GM12878 (cell line): Measurements from ENCODE around the gene N4BP2. TPM values are rescaled to one million over a fixed set of nuclear protein-coding genes. Genes with fewer than 3 reads are reported as not detected.

Experiments
- ATAC-seq: fragments of 200-7000 bp; cut with Tn5 transposase; 3 replicates; pipeline ENCODE4 v1.9.1; 2020; ENCODE audit warnings: mild to moderate bottlenecking, moderate library complexity
- BruUV-seq: library from RNA; stranded (reverse); fragments of 400-500 nt; replicated peaks from 2 replicates; lab custom pipeline; 2021; lab: Mats Ljungman, UMichigan
- CTCF ChIA-PET: fragments of 300-600 bp; sonication (Branson Sonifier 250); formaldehyde crosslinking; extraction: SDS; loops from one replicate; lab custom pipeline; 2021; ENCODE audit warnings: inconsistent platforms; lab: Yijun Ruan, JAX
- POLR2A ChIA-PET: fragments of 350-600 bp; formaldehyde crosslinking; extraction: SDS; loops from one replicate; lab custom pipeline; 2021; ENCODE audit warnings: inconsistent platforms; lab: Charles Lee
- RAD21 ChIA-PET: fragments of 300-600 bp; sonication (Branson Sonifier 250); formaldehyde crosslinking; loops from one replicate; lab custom pipeline; 2023; ENCODE audit warnings: antibody characterized with exemption; ENCODE audit not compliant: unreplicated experiment; lab: Charles Lee
- SMC1A ChIA-PET: fragments of 300-600 bp; sonication (Branson Sonifier 250); formaldehyde crosslinking; loops from one replicate; lab custom pipeline; 2023; ENCODE audit not compliant: unreplicated experiment, uncharacterized antibody; lab: Charles Lee
- DNase-seq: peaks from one replicate; pipeline ENCODE4 v3.0.0-alpha.2; 2011; ENCODE audit warnings: low read depth, low spot score
- FAIRE-seq: peaks from 3 replicates; lab custom pipeline; 2011; peaks lifted over from hg19 to GRCh38; lab: Jason Lieb, UNC
- H2AFZ ChIP-seq: 2 replicates; pipeline ENCODE4 v1.6.0; 2011; ENCODE audit warnings: low read depth, low read length, control low read depth; ENCODE audit not compliant: control insufficient read depth
- H3K27ac ChIP-seq: 2 replicates; pipeline ENCODE4 v1.5.1; 2011; ENCODE audit warnings: control low read depth; ENCODE audit not compliant: control insufficient read depth, insufficient read depth
- H3K27me3 ChIP-seq, 2 experiments: replicated peaks in 1 of 2; 2 replicates each; pipeline versions ENCODE4 v1.6.0 to v1.6.1; 2011; ENCODE audit warnings: low read length in 1 of 2; ENCODE audit not compliant: control insufficient read depth in 2 of 2, insufficient read depth in 2 of 2
- H3K36me3 ChIP-seq, 2 experiments: 2 replicates each; pipeline ENCODE4 v1.5.1; 2011; ENCODE audit warnings: low read length in 1 of 2; ENCODE audit not compliant: control insufficient read depth in 2 of 2, insufficient read depth in 2 of 2
- H3K4me1 ChIP-seq: 2 replicates; pipeline ENCODE4 v1.6.1; 2011; ENCODE audit warnings: mild to moderate bottlenecking, low read length, moderate library complexity, mixed read lengths; ENCODE audit not compliant: control insufficient read depth, insufficient read depth
- H3K4me2 ChIP-seq: 2 replicates; pipeline ENCODE4 v1.6.0; 2011; ENCODE audit warnings: control low read depth; ENCODE audit not compliant: control insufficient read depth, insufficient read depth
- H3K4me3 ChIP-seq: fragments of 200-600 bp; sonication (generic); 2 replicates; pipeline ENCODE4 v1.5.1; 2016
- H3K79me2 ChIP-seq: 2 replicates; pipeline ENCODE4 v1.6.0; 2011; ENCODE audit warnings: low read length; ENCODE audit not compliant: control insufficient read depth, insufficient read depth
- H3K9ac ChIP-seq: 2 replicates; pipeline ENCODE4 v1.8.0; 2011; ENCODE audit warnings: low read length, control low read depth, mixed read lengths; ENCODE audit not compliant: control insufficient read depth, insufficient read depth
- H3K9me3 ChIP-seq: replicated peaks from 3 replicates; pipeline ENCODE4 v1.5.1; 2011; ENCODE audit warnings: mild to moderate bottlenecking, low read length; ENCODE audit not compliant: control insufficient read depth, insufficient read depth
- H4K20me1 ChIP-seq: 2 replicates; pipeline ENCODE4 v1.6.0; 2011; ENCODE audit not compliant: control insufficient read depth, insufficient read depth
- BACH1 ChIP-seq: fragments of 450-650 bp; IDR thresholded peaks from 2 replicates; pipeline ENCODE4 v1.6.1; 2017; ENCODE audit warnings: mild to moderate bottlenecking, borderline replicate concordance
- CREM ChIP-seq: IDR thresholded peaks from 2 replicates; pipeline ENCODE4 v1.6.1; 2014; ENCODE audit warnings: antibody characterized with exemption, low read depth
- FOXM1 ChIP-seq: IDR thresholded peaks from 2 replicates; pipeline ENCODE4 v1.6.1; 2012; ENCODE audit warnings: low read depth, mild to moderate bottlenecking, inconsistent platforms, low read length, moderate library complexity
- HDGF ChIP-seq: fragments of 450-650 bp; IDR thresholded peaks from 2 replicates; pipeline ENCODE4 v1.6.1; 2016; ENCODE audit warnings: antibody characterized with exemption
- KLF5 ChIP-seq: fragments of 450-650 bp; IDR thresholded peaks from 2 replicates; pipeline ENCODE4 v1.6.1; 2014; ENCODE audit warnings: mild to moderate bottlenecking; ENCODE audit not compliant: partially characterized antibody
- POLR2AphosphoS2 ChIP-seq: IDR thresholded peaks from 2 replicates; pipeline ENCODE4 v1.6.1; 2011; ENCODE audit warnings: low read depth, mild to moderate bottlenecking, low read length, improper control_type of control experiment, moderate library complexity
- RFX5 ChIP-seq: IDR thresholded peaks from 2 replicates; pipeline ENCODE4 v1.6.1; 2011; ENCODE audit warnings: low read depth, low read length, improper control_type of control experiment
- SPI1 ChIP-seq: IDR thresholded peaks from 2 replicates; pipeline ENCODE4 v1.6.1; 2011; ENCODE audit warnings: low read depth, mild to moderate bottlenecking, low read length, moderate library complexity, borderline replicate concordance; ENCODE audit not compliant: insufficient read depth
- TCF12 ChIP-seq: IDR thresholded peaks from 2 replicates; pipeline ENCODE4 v1.6.1; 2011; ENCODE audit warnings: low read depth, mild to moderate bottlenecking, low read length
- WGBS: methylation state at CpG from one replicate; pipeline ENCODE4 v1.1.6; 2016; ENCODE audit warnings: low lambda C conversion rate; ENCODE audit not compliant: insufficient replicate concordance, insufficient coverage; ENCODE audit errors: missing lambda C conversion rate; 5-methylcytosine and 5-hydroxymethylcytosine counted together
- in situ Hi-C: fragments of 300-500 bp; cut with MboI; formaldehyde crosslinking; loops from 9 replicates; pipeline ENCODE4 v1.14.3; 2018; ENCODE audit warnings: mixed read lengths
- intact Hi-C: fragments of 100-400 bp; cut with micrococcal nuclease; formaldehyde crosslinking; loops from one replicate; pipeline ENCODE4 v1.14.2; 2022; ENCODE audit not compliant: unreplicated experiment
- polyA plus RNA-seq, 11 experiments: library from polyadenylated mRNA; depleted of rRNA in 4 of 11; unstranded in 6 of 11; stranded (reverse) in 5 of 11; fragments of >200 nt; fragmentation: Nextera tagmentation in 4 of 11; fragmentation: Illumina TruSeq in 1 of 11; extraction: Ambion mirVana in 4 of 11; extraction: Trizol in 1 of 11; gene quantifications; 1 replicate in 1 of 11; 2 replicates in 10 of 11; pipeline versions ENCODE4 v1.2.1 to v1.2.3, GENCODE V29; 2011 to 2016; ENCODE audit warnings: inconsistent platforms in 2 of 11, missing spikeins in 2 of 11, low read depth in 1 of 11
- total RNA-seq, 4 experiments: library from RNA; depleted of rRNA in 3 of 4; stranded (reverse); fragments of >200 nt in 3 of 4; fragmentation: Illumina TruSeq in 1 of 4; extraction: Trizol in 1 of 4; gene quantifications; 2 replicates each; pipeline versions ENCODE4 v1.2.1 to v1.2.3, GENCODE V29; 2013 to 2021
- TF ChIP-seq, protein P1 (sequence below): IDR thresholded peaks from 2 replicates; pipeline ENCODE4 v1.6.1; 2012; ENCODE audit warnings: low read depth, low read length, improper control_type of control experiment
- TF ChIP-seq, protein P2 (sequence below): fragments of 450-650 bp; IDR thresholded peaks from 2 replicates; pipeline ENCODE4 v1.6.1; 2017; ENCODE audit warnings: mild to moderate bottlenecking, low read depth, inconsistent platforms; ENCODE audit not compliant: poor library complexity, severe bottlenecking
- TF ChIP-seq, protein P3 (sequence below): fragments of 450-650 bp; IDR thresholded peaks from 2 replicates; pipeline ENCODE4 v1.6.1; 2018; ENCODE audit warnings: mild to moderate bottlenecking, low read depth, moderate library complexity; ENCODE audit not compliant: partially characterized antibody

The N4BP2 gene
- total and polyA plus RNA-seq, 10 of the 15 experiments (the other 5 are each of a cell fraction or from before 2014, with no cell fraction given), result 2.3 to 18.7 (median 10.0) TPM

DNA sequence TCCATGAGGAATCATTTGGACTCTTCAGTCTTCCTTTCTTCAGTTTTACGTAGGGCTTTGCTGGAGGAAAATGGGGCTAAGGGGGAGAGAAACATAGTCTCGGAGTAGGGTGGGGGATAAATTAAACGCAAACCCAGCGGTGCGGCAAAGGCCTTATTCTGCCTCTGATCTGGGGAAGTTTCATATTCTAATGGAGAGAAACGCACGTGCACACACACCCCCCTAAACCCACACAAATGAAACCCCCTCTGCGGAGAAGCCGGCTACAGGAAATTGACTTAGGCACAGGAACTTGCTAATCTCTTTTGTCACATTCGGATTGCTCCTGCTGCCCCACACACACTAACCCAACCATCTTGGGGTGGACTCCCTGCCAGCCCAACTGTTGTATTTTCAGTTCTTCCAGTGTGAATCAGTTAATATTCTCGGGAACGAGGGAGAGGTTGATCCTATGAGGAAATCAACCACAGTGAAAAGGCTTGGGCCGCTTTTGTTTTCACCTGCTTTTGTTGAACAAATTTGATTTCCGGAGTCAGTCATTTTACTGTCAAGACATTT lies 140.2 kb downstream of the N4BP2 start, which contains the start of gene RHOH:
Gene RHOH (plus strand): TSS at position 308 of the 558 bp plus-strand sequence. CDS start 46,356 bp downstream, outside the sequence.
- ChIA-PET RAD21 (interaction anchor here (0.7 to 18.0 kb wide), 12 partner anchors 9 to 343 kb away, joined by 3 to 356 read pairs (median 10); partner anchors contain the start of gene N4BP2), SMC1A (interaction anchor here (0.8 to 20.3 kb wide), 14 partner anchors 10 to 562 kb away, joined by 3 to 374 read pairs (median 4); no protein-coding TSS in a partner anchor), CTCF (interaction anchor here (0.6 to 4.8 kb wide), 12 partner anchors 10 to 266 kb away, joined by 3 to 34 read pairs (median 4); no protein-coding TSS in a partner anchor), POLR2A (interaction anchor here (0.6 to 12.0 kb wide), 20 partner anchors 8 to 1531 kb away, joined by 3 to 214 read pairs (median 4); partner anchors contain the start of gene N4BP2)
- in situ Hi-C loops, result loop anchor here (25.0 kb wide), 1 partner anchor 1385 kb away; the partner anchor contains the start of gene TLR1
- peaks cover 100% of the 10 kb centered on the region for H3K79me2 ChIP-seq
- intact Hi-C loops, result loop anchor here (5.0 to 10.0 kb wide), 4 partner anchors 425 to 1152 kb away; no protein-coding TSS in a partner anchor
- no peaks in the 10 kb centered on the region for H4K20me1 ChIP-seq
- no TSS peak for BruUV-seq
- no peak within 1 kb of the TSS; the same call in 1 of the 2 replicates for H2AFZ ChIP-seq
- ATAC-seq, result peak; percentile 33
- under 1% methylated on average over 14 of the region's 14 CpGs for WGBS
- DNase-seq, result no peak
- peak; percentile 64 for FAIRE-seq
- peak within 1 kb of the TSS; percentile 92 for H3K27ac ChIP-seq
- H3K4me2 ChIP-seq, result peak within 1 kb of the TSS; percentile 91
- no peaks in the 10 kb centered on the region; the same call in 1 of the 2 replicates for H3K4me1 ChIP-seq
- H3K36me3 ChIP-seq, result no peaks in the 10 kb centered on the region; a peak in 1 of 4 replicates
- peak within 1 kb of the TSS; percentile 99 for H3K9ac ChIP-seq
- H3K27me3 ChIP-seq, result no peaks in the 10 kb centered on the region
- no peaks in the 10 kb centered on the region for H3K9me3 ChIP-seq
- H3K4me3 ChIP-seq, result peak within 1 kb of the TSS; percentile 88
- TF ChIP-seq KLF5 (peak; percentile 21), BACH1 (no peak; the same call in 1 of the 2 replicates), HDGF (no peak), POLR2AphosphoS2 (peak; percentile 73), CREM (peak; percentile 51; the same call in 1 of the 2 replicates), RFX5 (no peak), TCF12 (peak; percentile 66; the same call in 1 of the 2 replicates), FOXM1 (no peak), SPI1 (no peak)
- TF ChIP-seq, protein P1, sequence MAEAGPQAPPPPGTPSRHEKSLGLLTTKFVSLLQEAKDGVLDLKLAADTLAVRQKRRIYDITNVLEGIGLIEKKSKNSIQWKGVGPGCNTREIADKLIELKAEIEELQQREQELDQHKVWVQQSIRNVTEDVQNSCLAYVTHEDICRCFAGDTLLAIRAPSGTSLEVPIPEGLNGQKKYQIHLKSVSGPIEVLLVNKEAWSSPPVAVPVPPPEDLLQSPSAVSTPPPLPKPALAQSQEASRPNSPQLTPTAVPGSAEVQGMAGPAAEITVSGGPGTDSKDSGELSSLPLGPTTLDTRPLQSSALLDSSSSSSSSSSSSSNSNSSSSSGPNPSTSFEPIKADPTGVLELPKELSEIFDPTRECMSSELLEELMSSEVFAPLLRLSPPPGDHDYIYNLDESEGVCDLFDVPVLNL, result no peak
- TF ChIP-seq, protein P2, sequence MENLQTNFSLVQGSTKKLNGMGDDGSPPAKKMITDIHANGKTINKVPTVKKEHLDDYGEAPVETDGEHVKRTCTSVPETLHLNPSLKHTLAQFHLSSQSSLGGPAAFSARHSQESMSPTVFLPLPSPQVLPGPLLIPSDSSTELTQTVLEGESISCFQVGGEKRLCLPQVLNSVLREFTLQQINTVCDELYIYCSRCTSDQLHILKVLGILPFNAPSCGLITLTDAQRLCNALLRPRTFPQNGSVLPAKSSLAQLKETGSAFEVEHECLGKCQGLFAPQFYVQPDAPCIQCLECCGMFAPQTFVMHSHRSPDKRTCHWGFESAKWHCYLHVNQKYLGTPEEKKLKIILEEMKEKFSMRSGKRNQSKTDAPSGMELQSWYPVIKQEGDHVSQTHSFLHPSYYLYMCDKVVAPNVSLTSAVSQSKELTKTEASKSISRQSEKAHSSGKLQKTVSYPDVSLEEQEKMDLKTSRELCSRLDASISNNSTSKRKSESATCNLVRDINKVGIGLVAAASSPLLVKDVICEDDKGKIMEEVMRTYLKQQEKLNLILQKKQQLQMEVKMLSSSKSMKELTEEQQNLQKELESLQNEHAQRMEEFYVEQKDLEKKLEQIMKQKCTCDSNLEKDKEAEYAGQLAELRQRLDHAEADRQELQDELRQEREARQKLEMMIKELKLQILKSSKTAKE, result peak; percentile 65
- TF ChIP-seq, protein P3, sequence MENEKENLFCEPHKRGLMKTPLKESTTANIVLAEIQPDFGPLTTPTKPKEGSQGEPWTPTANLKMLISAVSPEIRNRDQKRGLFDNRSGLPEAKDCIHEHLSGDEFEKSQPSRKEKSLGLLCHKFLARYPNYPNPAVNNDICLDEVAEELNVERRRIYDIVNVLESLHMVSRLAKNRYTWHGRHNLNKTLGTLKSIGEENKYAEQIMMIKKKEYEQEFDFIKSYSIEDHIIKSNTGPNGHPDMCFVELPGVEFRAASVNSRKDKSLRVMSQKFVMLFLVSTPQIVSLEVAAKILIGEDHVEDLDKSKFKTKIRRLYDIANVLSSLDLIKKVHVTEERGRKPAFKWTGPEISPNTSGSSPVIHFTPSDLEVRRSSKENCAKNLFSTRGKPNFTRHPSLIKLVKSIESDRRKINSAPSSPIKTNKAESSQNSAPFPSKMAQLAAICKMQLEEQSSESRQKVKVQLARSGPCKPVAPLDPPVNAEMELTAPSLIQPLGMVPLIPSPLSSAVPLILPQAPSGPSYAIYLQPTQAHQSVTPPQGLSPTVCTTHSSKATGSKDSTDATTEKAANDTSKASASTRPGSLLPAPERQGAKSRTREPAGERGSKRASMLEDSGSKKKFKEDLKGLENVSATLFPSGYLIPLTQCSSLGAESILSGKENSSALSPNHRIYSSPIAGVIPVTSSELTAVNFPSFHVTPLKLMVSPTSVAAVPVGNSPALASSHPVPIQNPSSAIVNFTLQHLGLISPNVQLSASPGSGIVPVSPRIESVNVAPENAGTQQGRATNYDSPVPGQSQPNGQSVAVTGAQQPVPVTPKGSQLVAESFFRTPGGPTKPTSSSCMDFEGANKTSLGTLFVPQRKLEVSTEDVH, result no peak
